SK-N-SH (cell line): ENCODE measurements around the gene CSTB. TPM values are rescaled to one million over a fixed set of nuclear protein-coding genes. Genes with fewer than 3 reads are reported as not detected.

Experiments
- CTCF ChIA-PET: fragments of 300-600, 350-600 bp; formaldehyde crosslinking; extraction: SDS; loops from one replicate; lab custom pipeline; 2021; lab: Yijun Ruan, JAX
- POLR2A ChIA-PET: fragments of 350-600 bp; sonication (Branson Sonifier 250); formaldehyde crosslinking; extraction: SDS; loops from one replicate; lab custom pipeline; 2020; ENCODE audit warnings: antibody characterized with exemption, inconsistent platforms; lab: Yijun Ruan, JAX
- DNase-seq: peaks from one replicate; pipeline ENCODE4 v3.0.0; 2012
- H2AFZ ChIP-seq: fragments of 200-600 bp; sonication (generic); 2 replicates; pipeline ENCODE4 v1.8.1; 2016; ENCODE audit warnings: antibody characterized with exemption, mild to moderate bottlenecking, low read depth
- H3F3A ChIP-seq: fragments of 200-600 bp; sonication (generic); replicated peaks from 2 replicates; pipeline ENCODE3; 2016; ENCODE audit warnings: antibody characterized with exemption, mild to moderate bottlenecking; ENCODE audit not compliant: insufficient read depth
- H3K27ac ChIP-seq, 2 experiments: fragments of 200-500 bp in 1 of 2; fragments of 200-600 bp in 1 of 2; sonication (Bioruptor generic) in 1 of 2; sonication (generic), shearing (Covaris generic) in 1 of 2; 2 replicates each; pipeline versions ENCODE4 v1.5.1 to v1.6.1; 2014 to 2016; ENCODE audit warnings: low read depth in 2 of 2, inconsistent platforms in 1 of 2, low read length in 1 of 2, mild to moderate bottlenecking in 1 of 2, mixed read lengths in 1 of 2
- H3K27me3 ChIP-seq: fragments of 200-600 bp; sonication (generic), shearing (Covaris generic); 2 replicates; pipeline ENCODE4 v1.6.1; 2016; ENCODE audit warnings: mixed run types; ENCODE audit not compliant: insufficient read depth
- H3K36me3 ChIP-seq, 2 experiments: fragments of 200-500 bp in 1 of 2; fragments of 200-600 bp in 1 of 2; sonication (Bioruptor generic) in 1 of 2; sonication (generic) in 1 of 2; replicated peaks in 1 of 2; 2 replicates each; pipeline versions ENCODE3 to v1.5.1; 2014 to 2016; ENCODE audit warnings: low read length in 1 of 2, mild to moderate bottlenecking in 1 of 2; ENCODE audit not compliant: insufficient read depth in 2 of 2, control insufficient read depth in 1 of 2
- H3K4me1 ChIP-seq, 2 experiments: fragments of 200-500 bp in 1 of 2; fragments of 200-600 bp in 1 of 2; sonication (Bioruptor generic) in 1 of 2; sonication (generic), shearing (Covaris generic) in 1 of 2; 2 replicates each; pipeline versions ENCODE4 v1.5.1 to v1.6.1; 2014 to 2016; ENCODE audit warnings: low read depth in 1 of 2, low read length in 1 of 2, mixed run types in 1 of 2; ENCODE audit not compliant: insufficient read depth in 2 of 2, control insufficient read depth in 1 of 2
- H3K4me2 ChIP-seq: fragments of 200-600 bp; sonication (generic), shearing (Covaris generic); 2 replicates; pipeline ENCODE4 v1.6.1; 2017; ENCODE audit warnings: mixed run types
- H3K4me3 ChIP-seq, 2 experiments: fragments of 200-500 bp in 1 of 2; fragments of 200-600 bp in 1 of 2; sonication (Bioruptor generic) in 1 of 2; sonication (generic), shearing (Covaris generic) in 1 of 2; 2 replicates each; pipeline versions ENCODE4 v1.5.1 to v1.8.1; 2014 to 2016; ENCODE audit warnings: low read depth in 2 of 2, inconsistent platforms in 1 of 2, low read length in 1 of 2, mild to moderate bottlenecking in 1 of 2, mixed read lengths in 1 of 2, moderate library complexity in 1 of 2
- H3K79me2 ChIP-seq: fragments of 200-600 bp; sonication (generic); 2 replicates; pipeline ENCODE4 v1.8.1; 2017; ENCODE audit warnings: mild to moderate bottlenecking; ENCODE audit not compliant: insufficient read depth
- H3K9ac ChIP-seq: fragments of 200-600 bp; sonication (generic); 2 replicates; pipeline ENCODE4 v1.6.1; 2017; ENCODE audit warnings: mixed run types
- H3K9me2 ChIP-seq: fragments of 200-600 bp; sonication (generic); 2 replicates; pipeline ENCODE4 v1.6.1; 2017; ENCODE audit warnings: mixed run types
- H3K9me3 ChIP-seq: fragments of 200-600 bp; sonication (generic); 2 replicates; pipeline ENCODE4 v1.6.1; 2017; ENCODE audit warnings: mixed run types, mild to moderate bottlenecking, moderate library complexity
- H4K20me1 ChIP-seq: fragments of 200-600 bp; sonication (generic); 2 replicates; pipeline ENCODE4 v1.6.1; 2017; ENCODE audit warnings: mild to moderate bottlenecking, mixed run types; ENCODE audit not compliant: insufficient read depth
- CTCF ChIP-seq: fragments of 200-600 bp; sonication (generic); IDR thresholded peaks from 2 replicates; pipeline ENCODE4 v1.6.1; 2017; ENCODE audit warnings: antibody characterized with exemption, mild to moderate bottlenecking, moderate library complexity
- EP300 ChIP-seq, 2 experiments: IDR thresholded peaks; 2 replicates each; pipeline versions ENCODE4 v1.4.0 to v1.6.1; 2012; ENCODE audit warnings: borderline replicate concordance in 1 of 2, low read depth in 1 of 2, low read length in 1 of 2
- EZH2phosphoT487 ChIP-seq: fragments of 200-600 bp; sonication (generic); IDR thresholded peaks from 2 replicates; pipeline ENCODE4 v1.6.1; 2017; ENCODE audit warnings: low read depth, mixed run types, mild to moderate bottlenecking, antibody characterized with exemption, moderate library complexity, borderline replicate concordance
- FOSL2 ChIP-seq: IDR thresholded peaks from 2 replicates; pipeline ENCODE4 v1.4.0; 2012; ENCODE audit warnings: low read depth, mild to moderate bottlenecking, moderate library complexity, borderline replicate concordance
- FOXJ3 ChIP-seq: sonication (generic); formaldehyde crosslinking; IDR thresholded peaks from 2 replicates; pipeline ENCODE4 v1.5.1; 2020; ENCODE audit warnings: mild to moderate bottlenecking, missing genetic modification reagents
- GABPA ChIP-seq: IDR thresholded peaks from 2 replicates; pipeline ENCODE4 v1.4.0; 2012; ENCODE audit warnings: low read depth, mild to moderate bottlenecking
- GATA2 ChIP-seq: sonication (generic); formaldehyde crosslinking; IDR thresholded peaks from 2 replicates; pipeline ENCODE4 v1.5.0; 2020; ENCODE audit warnings: mild to moderate bottlenecking, missing genetic modification reagents
- IRF3 ChIP-seq: fragments of 150-350 bp; IDR thresholded peaks from 2 replicates; pipeline ENCODE4 v1.6.1; 2016; ENCODE audit warnings: mild to moderate bottlenecking, low read depth, low read length
- MEF2A ChIP-seq: IDR thresholded peaks from 2 replicates; pipeline ENCODE4 v1.4.0; 2012; ENCODE audit warnings: low read depth, borderline replicate concordance
- MXI1 ChIP-seq: IDR thresholded peaks from 2 replicates; pipeline ENCODE4 v1.6.1; 2012; ENCODE audit warnings: mild to moderate bottlenecking, low read depth, low read length, improper control_type of control experiment
- PBX3 ChIP-seq: IDR thresholded peaks from 2 replicates; pipeline ENCODE4; 2012
- POLR2AphosphoS5 ChIP-seq: IDR thresholded peaks from 2 replicates; pipeline ENCODE4 v1.6.1; 2012; ENCODE audit warnings: low read depth, low read length
- RAD21 ChIP-seq: IDR thresholded peaks from 2 replicates; pipeline ENCODE4 v1.6.1; 2012; ENCODE audit warnings: mild to moderate bottlenecking, low read length
- RFX5 ChIP-seq: IDR thresholded peaks from 2 replicates; pipeline ENCODE4 v1.6.1; 2012; ENCODE audit warnings: mild to moderate bottlenecking, improper control_type of control experiment, low read length
- RXRA ChIP-seq: IDR thresholded peaks from 2 replicates; pipeline ENCODE4 v1.4.0; 2012; ENCODE audit warnings: low read depth, mild to moderate bottlenecking, borderline replicate concordance
- SMC3 ChIP-seq: IDR thresholded peaks from 2 replicates; pipeline ENCODE4 v1.6.1; 2012; ENCODE audit warnings: low read depth, low read length, improper control_type of control experiment
- USF1 ChIP-seq: IDR thresholded peaks from 2 replicates; pipeline ENCODE4 v1.4.0; 2012; ENCODE audit warnings: low read depth, borderline replicate concordance
- ZBTB33 ChIP-seq: IDR thresholded peaks from 2 replicates; pipeline ENCODE4 v1.4.0; 2012; ENCODE audit warnings: low read depth, borderline replicate concordance
- WGBS: methylation state at CpG from one replicate; pipeline ENCODE4 v1.1.6; 2017; ENCODE audit warnings: low lambda C conversion rate; 5-methylcytosine and 5-hydroxymethylcytosine counted together
- polyA plus RNA-seq, 3 experiments: library from polyadenylated mRNA; depleted of rRNA; stranded (reverse); fragments of >200 nt; gene quantifications; 2 replicates each; pipeline ENCODE4 v1.2.3, GENCODE V29; 2012

Gene CSTB
- polyA plus RNA-seq, 1 of the 3 experiments (the other 2 are of a cell fraction) = 101 TPM

GRCh38 chr21:43733529-43734071 lies 42.5 kb downstream of the CSTB start (continued):
- no peak for TF ChIP-seq ZBTB33

- no peaks in the 10 kb centered on the region for H3K27me3 ChIP-seq
- DNase-seq = no peak
- no peak overlapping the region for H3K9ac ChIP-seq
- ChIA-PET CTCF (no interaction called here), POLR2A (no interaction called here)
- H3F3A ChIP-seq = peaks cover 11% of the 10 kb centered on the region
- H3K9me3 ChIP-seq = no peaks in the 10 kb centered on the region
- 66% methylated on average over 9 of the region's 10 CpGs for WGBS
- peaks cover 63% of the 10 kb centered on the region for H3K79me2 ChIP-seq
- no peak overlapping the region for H3K4me3 ChIP-seq
- no peak overlapping the region; a peak in 1 of 4 replicates for H3K27ac ChIP-seq
- H3K36me3 ChIP-seq = peaks cover 7 to 12% of the 10 kb centered on the region in 2 experiments
- TF ChIP-seq GABPA = no peak
- TF ChIP-seq SMC3 = no peak
- no peak for TF ChIP-seq RAD21
- TF ChIP-seq EZH2phosphoT487 = no peak
- no peak for TF ChIP-seq RXRA
- no peak for TF ChIP-seq ZBTB33
- no peak for TF ChIP-seq IRF3
- TF ChIP-seq MEF2A = no peak
- TF ChIP-seq USF1 = no peak
- no peak for TF ChIP-seq EP300 (IDR thresholded peaks at IDR 0.05; ENCODE audit: borderline replicate concordance in 1 of 2, low read depth in 1 of 2, low read length in 1 of 2)
- TF ChIP-seq FOXJ3 (CRISPR knock-in tag) = no peak
- TF ChIP-seq RFX5 = no peak
- no peak for TF ChIP-seq PBX3
- no peak for TF ChIP-seq POLR2AphosphoS5
- no peak for TF ChIP-seq FOSL2
- TF ChIP-seq MXI1 = no peak
- TF ChIP-seq CTCF = no peak
- no peak for TF ChIP-seq GATA2 (CRISPR knock-in tag)
- peaks cover 9 to 20% of the 10 kb centered on the region in 2 experiments; a peak in 3 of 4 replicates for H3K4me1 ChIP-seq
- H4K20me1 ChIP-seq = 0 out of 2 replicates have a peak, but pooled peaks cover 16% of the 10 kb centered on the region
- H2AFZ ChIP-seq = no peak overlapping the region
- H3K4me2 ChIP-seq = no peak overlapping the region
- H3K9me2 ChIP-seq = no peaks in the 10 kb centered on the region
Observed at GRCh38 chr21:43733060-43733459, 43.0 kb downstream of the CSTB start.
